HepG2 (cell line): Measurements from ENCODE around the gene SPON1. TPM values are rescaled to one million over a fixed set of nuclear protein-coding genes. Genes with fewer than 3 reads are reported as not detected.
A peak's percentile ranks its signal among the peaks of the same experiment; 100 is the strongest.

ENCODE experiments used
- ATAC-seq: fragments of 200-7000 bp; cut with Tn5 transposase; 3 replicates; pipeline ENCODE4 v1.9.1; 2020; ENCODE audit warnings: mild to moderate bottlenecking, moderate library complexity
- BruUV-seq: library from RNA; stranded (reverse); fragments of 400-500 nt; replicated peaks from 2 replicates; lab custom pipeline; 2021; lab: Mats Ljungman, UMichigan
- CTCF ChIA-PET: fragments of 300-600 bp; formaldehyde crosslinking; extraction: SDS; loops from one replicate; lab custom pipeline; 2021; ENCODE audit warnings: low total read pairs, inconsistent platforms, low intra/inter-chr PET ratio; lab: Yijun Ruan, JAX
- POLR2A ChIA-PET: fragments of 350-600 bp; sonication (Branson Sonifier 250); formaldehyde crosslinking; loops from one replicate; lab custom pipeline; 2020; ENCODE audit warnings: antibody characterized with exemption, inconsistent platforms; lab: Yijun Ruan, JAX
- DNase-seq: peaks from one replicate; pipeline ENCODE4 v3.0.0-alpha.2; 2015; ENCODE audit warnings: low spot score
- FAIRE-seq: peaks from 3 replicates; lab custom pipeline; 2011; peaks lifted over from hg19 to GRCh38; lab: Jason Lieb, UNC
- H2AFZ ChIP-seq: one replicate; pipeline ENCODE4 v1.6.1; 2011; ENCODE audit warnings: low read length, inconsistent platforms
- H3K27ac ChIP-seq: fragments of 300-600 bp; 3 replicates; pipeline ENCODE4 v1.8.0; 2011; ENCODE audit warnings: mixed run types, mild to moderate bottlenecking, mixed read lengths, low read length, inconsistent platforms; ENCODE audit not compliant: insufficient read depth; ENCODE audit errors: extremely low read length
- H3K27me3 ChIP-seq, 2 experiments: fragments of 200-600 bp in 1 of 2; 2 replicates in 1 of 2; 3 replicates in 1 of 2; pipeline versions ENCODE4 v1.6.0 to v1.8.0; 2011; ENCODE audit warnings: low read length in 2 of 2, mild to moderate bottlenecking in 2 of 2, moderate library complexity in 2 of 2, inconsistent platforms in 1 of 2; ENCODE audit not compliant: insufficient read depth in 2 of 2, control insufficient read depth in 1 of 2
- H3K36me3 ChIP-seq, 2 experiments: fragments of 200-600 bp in 1 of 2; replicated peaks in 1 of 2; 2 replicates in 1 of 2; 3 replicates in 1 of 2; pipeline versions ENCODE4 v1.5.1 to v1.8.0; 2011; ENCODE audit warnings: low read length in 2 of 2, inconsistent platforms in 1 of 2; ENCODE audit not compliant: insufficient read depth in 2 of 2, control insufficient read depth in 1 of 2
- H3K4me1 ChIP-seq: 2 replicates; pipeline ENCODE4 v1.5.1; 2012; ENCODE audit warnings: low read length, inconsistent platforms; ENCODE audit not compliant: insufficient read depth
- H3K4me2 ChIP-seq: 2 replicates; pipeline ENCODE4 v1.6.0; 2011; ENCODE audit warnings: low read depth, low read length, inconsistent platforms
- H3K4me3 ChIP-seq, 3 experiments: fragments of 200-600 bp in 1 of 3; sonication (generic), shearing (Covaris generic) in 1 of 3; replicated peaks in 1 of 3; 2 replicates each; pipeline ENCODE4 v1.5.1; 2011 to 2016; ENCODE audit warnings: low read length in 3 of 3, inconsistent platforms in 2 of 3, low read depth in 2 of 3, mild to moderate bottlenecking in 2 of 3, control low read depth in 1 of 3, mixed read lengths in 1 of 3; ENCODE audit not compliant: insufficient read depth in 1 of 3
- H3K79me2 ChIP-seq: one replicate; pipeline ENCODE4 v1.6.1; 2011; ENCODE audit warnings: low read length, inconsistent platforms; ENCODE audit not compliant: insufficient read depth
- H3K9ac ChIP-seq: 2 replicates; pipeline ENCODE4 v1.6.0; 2011; ENCODE audit warnings: mild to moderate bottlenecking, low read depth, low read length, inconsistent platforms; ENCODE audit not compliant: insufficient read depth
- H3K9me3 ChIP-seq: 2 replicates; pipeline ENCODE4 v1.5.1; 2012; ENCODE audit warnings: mild to moderate bottlenecking, low read length
- H4K20me1 ChIP-seq: 2 replicates; pipeline ENCODE4 v1.6.0; 2011; ENCODE audit warnings: inconsistent platforms, mild to moderate bottlenecking, low read length, moderate library complexity; ENCODE audit not compliant: insufficient read depth
- ATM ChIP-seq: fragments of 450-650 bp; IDR thresholded peaks from 2 replicates; pipeline ENCODE4 v1.7.1; 2017; ENCODE audit warnings: mild to moderate bottlenecking, borderline replicate concordance
- KAT8 ChIP-seq: IDR thresholded peaks from 2 replicates; pipeline ENCODE4 v1.6.1; 2016; ENCODE audit warnings: missing genetic modification reagents, missing compliant biosample characterization
- MAFF ChIP-seq: IDR thresholded peaks from 2 replicates; pipeline ENCODE4 v1.6.1; 2011; ENCODE audit warnings: low read depth, low read length, improper control_type of control experiment
- POLR2A ChIP-seq, 2 experiments: IDR thresholded peaks; 2 replicates each; pipeline ENCODE4 v1.6.1; 2011; ENCODE audit warnings: low read depth in 2 of 2, low read length in 2 of 2, mild to moderate bottlenecking in 1 of 2, moderate library complexity in 1 of 2; ENCODE audit not compliant: insufficient read depth in 1 of 2
- PPARG ChIP-seq: conservative IDR thresholded peaks from 2 replicates; pipeline ENCODE4 v1.6.1; 2016; ENCODE audit warnings: missing biosample characterization, missing genetic modification reagents
- RXRB ChIP-seq: IDR thresholded peaks from 2 replicates; pipeline ENCODE4 v1.6.1; 2016; ENCODE audit warnings: borderline replicate concordance, missing genetic modification reagents, missing compliant biosample characterization
- SRY ChIP-seq: sonication (generic); formaldehyde crosslinking; IDR thresholded peaks from 2 replicates; pipeline ENCODE4 v1.8.0; 2022; ENCODE audit warnings: mild to moderate bottlenecking, missing genetic modification reagents
- TRIM24 ChIP-seq: sonication (generic); formaldehyde crosslinking; IDR thresholded peaks from 2 replicates; pipeline ENCODE4 v1.8.0; 2022; ENCODE audit warnings: mild to moderate bottlenecking, missing genetic modification reagents
- ZFP90 ChIP-seq: sonication (generic); formaldehyde crosslinking; IDR thresholded peaks from 2 replicates; pipeline ENCODE4 v1.8.0; 2022; ENCODE audit warnings: missing genetic modification reagents, mild to moderate bottlenecking, inconsistent platforms, borderline replicate concordance
- ZNF484 ChIP-seq: sonication (generic); formaldehyde crosslinking; IDR thresholded peaks from 2 replicates; pipeline ENCODE4 v1.5.1; 2020; ENCODE audit warnings: mild to moderate bottlenecking, low read depth, missing genetic modification reagents, borderline replicate concordance
- ZNF678 ChIP-seq: sonication (generic); formaldehyde crosslinking; IDR thresholded peaks from 2 replicates; pipeline ENCODE4 v1.4.0; 2020; ENCODE audit warnings: mild to moderate bottlenecking, missing genetic modification reagents
- WGBS: methylation state at CpG from one replicate; pipeline ENCODE4 v1.1.6; 2017; ENCODE audit warnings: low lambda C conversion rate; 5-methylcytosine and 5-hydroxymethylcytosine counted together
- in situ Hi-C: cut with HindIII; loops from 2 replicates; pipeline ENCODE4 v1.10.0; 2017; ENCODE audit warnings: low pct_unique_long_range_greater_than_20kb; ENCODE audit not compliant: extremely low pct_ligation_motif_present
- intact Hi-C: fragments of 100-400 bp; cut with micrococcal nuclease; formaldehyde crosslinking; loops from one replicate; pipeline ENCODE4 v1.10.0; 2022; ENCODE audit not compliant: unreplicated experiment
- polyA plus RNA-seq, 8 experiments: library from polyadenylated mRNA; depleted of rRNA in 3 of 8; stranded (reverse) in 7 of 8; unstranded in 1 of 8; fragments of >200 nt; fragmentation: Illumina TruSeq in 4 of 8; extraction: Trizol in 4 of 8; gene quantifications; 2 replicates each; pipeline versions ENCODE4 v1.2.1 to v1.2.3, GENCODE V29; 2011 to 2016; ENCODE audit warnings: low read depth in 4 of 8, missing spikeins in 1 of 8, mixed read lengths in 1 of 8; ENCODE audit not compliant: insufficient read depth in 1 of 8
- total RNA-seq, 5 experiments: library from RNA; depleted of rRNA; stranded (reverse); fragments of >200 nt; fragmentation: Illumina TruSeq; extraction: Trizol; gene quantifications; 2 replicates each; pipeline ENCODE4 v1.2.3, GENCODE V29; 2016; ENCODE audit warnings: low read depth in 1 of 5
- TF ChIP-seq, protein P1 (sequence below): sonication (generic); formaldehyde crosslinking; IDR thresholded peaks from 2 replicates; pipeline ENCODE4 v1.4.0; 2020; ENCODE audit warnings: missing genetic modification reagents, borderline replicate concordance
- TF ChIP-seq, protein P2 (sequence below): sonication (generic); formaldehyde crosslinking; IDR thresholded peaks from 2 replicates; pipeline ENCODE4 v1.9.0; 2022; ENCODE audit warnings: low read depth, missing genetic modification reagents
- TF ChIP-seq, protein P3 (sequence below): sonication (generic); formaldehyde crosslinking; IDR thresholded peaks from 2 replicates; pipeline ENCODE4 v1.8.0; 2022; ENCODE audit warnings: mild to moderate bottlenecking, missing genetic modification reagents, borderline replicate concordance

Gene SPON1
- total and polyA plus RNA-seq, 2 of the 13 experiments (the other 11 are each of a cell fraction or from before 2014, with no cell fraction given) = not detected

DNA sequence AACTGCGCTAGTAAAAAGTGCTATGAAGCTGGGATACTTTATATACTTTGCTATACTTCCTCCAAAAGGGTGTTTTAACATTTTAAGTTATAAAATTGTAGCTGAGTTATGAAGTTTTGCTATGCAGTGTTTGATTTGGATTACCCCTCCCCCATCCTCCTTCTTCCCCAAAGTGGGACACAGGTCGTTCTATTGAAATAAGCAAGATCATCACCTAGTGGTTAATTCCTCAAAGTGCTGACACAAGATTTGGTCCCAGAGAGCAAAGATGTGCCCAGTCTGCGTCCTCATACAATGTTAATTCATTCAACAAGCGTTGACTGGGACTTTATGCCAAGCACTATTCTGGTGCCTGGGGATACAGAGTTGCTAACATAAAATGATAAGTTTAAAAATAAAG, 78.5 kb downstream of the SPON1 start (continued):
- TF ChIP-seq, protein P1, sequence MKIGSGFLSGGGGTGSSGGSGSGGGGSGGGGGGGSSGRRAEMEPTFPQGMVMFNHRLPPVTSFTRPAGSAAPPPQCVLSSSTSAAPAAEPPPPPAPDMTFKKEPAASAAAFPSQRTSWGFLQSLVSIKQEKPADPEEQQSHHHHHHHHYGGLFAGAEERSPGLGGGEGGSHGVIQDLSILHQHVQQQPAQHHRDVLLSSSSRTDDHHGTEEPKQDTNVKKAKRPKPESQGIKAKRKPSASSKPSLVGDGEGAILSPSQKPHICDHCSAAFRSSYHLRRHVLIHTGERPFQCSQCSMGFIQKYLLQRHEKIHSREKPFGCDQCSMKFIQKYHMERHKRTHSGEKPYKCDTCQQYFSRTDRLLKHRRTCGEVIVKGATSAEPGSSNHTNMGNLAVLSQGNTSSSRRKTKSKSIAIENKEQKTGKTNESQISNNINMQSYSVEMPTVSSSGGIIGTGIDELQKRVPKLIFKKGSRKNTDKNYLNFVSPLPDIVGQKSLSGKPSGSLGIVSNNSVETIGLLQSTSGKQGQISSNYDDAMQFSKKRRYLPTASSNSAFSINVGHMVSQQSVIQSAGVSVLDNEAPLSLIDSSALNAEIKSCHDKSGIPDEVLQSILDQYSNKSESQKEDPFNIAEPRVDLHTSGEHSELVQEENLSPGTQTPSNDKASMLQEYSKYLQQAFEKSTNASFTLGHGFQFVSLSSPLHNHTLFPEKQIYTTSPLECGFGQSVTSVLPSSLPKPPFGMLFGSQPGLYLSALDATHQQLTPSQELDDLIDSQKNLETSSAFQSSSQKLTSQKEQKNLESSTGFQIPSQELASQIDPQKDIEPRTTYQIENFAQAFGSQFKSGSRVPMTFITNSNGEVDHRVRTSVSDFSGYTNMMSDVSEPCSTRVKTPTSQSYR (CRISPR knock-in tag) = peak; percentile 44; the same call in 1 of the 2 replicates
- no peak for TF ChIP-seq TRIM24 (CRISPR knock-in tag)
- no peak for TF ChIP-seq ZFP90
- TF ChIP-seq ZNF484 (CRISPR knock-in tag) = no peak
- TF ChIP-seq POLR2A (IDR thresholded peaks at IDR 0.05; ENCODE audit: insufficient read depth in 1 of 2, low read depth in 2 of 2, low read length in 2 of 2) = no peak
- no peak for TF ChIP-seq ZNF678 (CRISPR knock-in tag)
- TF ChIP-seq KAT8 (CRISPR knock-in tag) = no peak
- TF ChIP-seq RXRB (CRISPR knock-in tag) = no peak
- TF ChIP-seq PPARG (CRISPR knock-in tag) = peak; percentile 80
- TF ChIP-seq MAFF = peak; percentile 52; the same call in 1 of the 2 replicates
- TF ChIP-seq, all 625 proteins: peak for 5

DNA sequence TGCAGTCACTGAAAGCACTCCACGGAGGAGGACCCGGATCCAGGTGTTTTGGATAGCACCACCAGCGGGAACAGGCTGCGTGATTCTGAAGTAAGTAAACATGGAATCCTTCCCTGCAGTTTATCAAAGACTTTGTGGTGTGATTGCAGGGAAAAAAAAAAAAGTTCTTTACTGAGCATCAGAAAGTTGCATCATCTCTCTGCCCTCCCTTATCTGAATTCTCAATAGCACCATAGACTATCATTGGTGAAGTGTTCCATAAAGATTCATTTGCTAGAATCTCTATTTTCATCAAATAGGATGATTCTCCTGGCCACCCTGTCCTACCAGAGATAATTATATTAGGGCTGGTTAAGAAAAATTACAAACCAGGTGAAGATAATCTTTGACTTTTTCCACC, 79.0 kb downstream of the SPON1 start:
- ATAC-seq (no peak), DNase-seq (no peak), FAIRE-seq (no peak)
- H2AFZ ChIP-seq = no peak overlapping the region
- H3K9me3 ChIP-seq = no peaks in the 10 kb centered on the region
- BruUV-seq = no TSS peak
- H3K4me2 ChIP-seq = no peak overlapping the region
- ChIA-PET POLR2A (no interaction called here), CTCF (interaction anchor here (1.5 kb wide), 1 partner anchor 86 kb away, joined by 3 read pairs; no protein-coding TSS in a partner anchor)
- H3K79me2 ChIP-seq = no peaks in the 10 kb centered on the region
- intact Hi-C loops (no loop called here), in situ Hi-C loops (no loop called here)
- no peaks in the 10 kb centered on the region for H3K4me1 ChIP-seq
- H3K36me3 ChIP-seq = no peaks in the 10 kb centered on the region
- WGBS = 1% methylated on average over 4 of the region's 4 CpGs
- H3K9ac ChIP-seq = no peak overlapping the region
- H3K27me3 ChIP-seq = no peaks in the 10 kb centered on the region
- no peaks in the 10 kb centered on the region for H4K20me1 ChIP-seq
- H3K4me3 ChIP-seq = no peak overlapping the region
- H3K27ac ChIP-seq = no peak overlapping the region
- TF ChIP-seq ATM (no peak), SRY (no peak)
- TF ChIP-seq, protein P2, sequence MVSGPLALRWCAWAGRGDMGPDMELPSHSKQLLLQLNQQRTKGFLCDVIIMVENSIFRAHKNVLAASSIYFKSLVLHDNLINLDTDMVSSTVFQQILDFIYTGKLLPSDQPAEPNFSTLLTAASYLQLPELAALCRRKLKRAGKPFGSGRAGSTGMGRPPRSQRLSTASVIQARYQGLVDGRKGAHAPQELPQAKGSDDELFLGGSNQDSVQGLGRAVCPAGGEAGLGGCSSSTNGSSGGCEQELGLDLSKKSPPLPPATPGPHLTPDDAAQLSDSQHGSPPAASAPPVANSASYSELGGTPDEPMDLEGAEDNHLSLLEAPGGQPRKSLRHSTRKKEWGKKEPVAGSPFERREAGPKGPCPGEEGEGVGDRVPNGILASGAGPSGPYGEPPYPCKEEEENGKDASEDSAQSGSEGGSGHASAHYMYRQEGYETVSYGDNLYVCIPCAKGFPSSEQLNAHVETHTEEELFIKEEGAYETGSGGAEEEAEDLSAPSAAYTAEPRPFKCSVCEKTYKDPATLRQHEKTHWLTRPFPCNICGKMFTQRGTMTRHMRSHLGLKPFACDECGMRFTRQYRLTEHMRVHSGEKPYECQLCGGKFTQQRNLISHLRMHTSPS (CRISPR knock-in tag) = no peak
- TF ChIP-seq, protein P3, sequence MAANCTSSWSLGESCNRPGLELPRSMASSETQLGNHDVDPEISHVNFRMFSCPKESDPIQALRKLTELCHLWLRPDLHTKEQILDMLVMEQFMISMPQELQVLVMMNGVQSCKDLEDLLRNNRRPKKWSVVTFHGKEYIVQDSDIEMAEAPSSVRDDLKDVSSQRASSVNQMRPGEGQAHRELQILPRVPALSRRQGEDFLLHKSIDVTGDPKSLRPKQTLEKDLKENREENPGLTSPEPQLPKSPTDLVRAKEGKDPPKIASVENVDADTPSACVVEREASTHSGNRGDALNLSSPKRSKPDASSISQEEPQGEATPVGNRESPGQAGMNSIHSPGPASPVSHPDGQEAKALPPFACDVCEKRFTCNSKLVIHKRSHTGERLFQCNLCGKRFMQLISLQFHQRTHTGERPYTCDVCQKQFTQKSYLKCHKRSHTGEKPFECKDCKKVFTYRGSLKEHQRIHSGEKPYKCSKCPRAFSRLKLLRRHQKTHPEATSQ (CRISPR knock-in tag) = no peak
